OCI-LY1 (cell line): Measurements from ENCODE around the gene TUBB1.
A peak's percentile ranks its signal among the peaks of the same experiment; 100 is the strongest.

Experiments
- H2AFZ ChIP-seq: fragments of 200-600 bp; sonication (generic), shearing (Covaris generic); 2 replicates; pipeline ENCODE4 v1.6.0; 2014; ENCODE audit warnings: antibody characterized with exemption, mild to moderate bottlenecking, low read length
- H3F3A ChIP-seq: fragments of 200-600 bp; sonication (generic), shearing (Covaris generic); 2 replicates; pipeline ENCODE4 v1.6.0; 2014; ENCODE audit warnings: mild to moderate bottlenecking, antibody characterized with exemption, low read length, moderate library complexity; ENCODE audit not compliant: insufficient read depth
- H3K27ac ChIP-seq: fragments of 200-600 bp; sonication (generic); 2 replicates; pipeline ENCODE4 v1.5.1; 2014; ENCODE audit warnings: low read length, mixed run types, mild to moderate bottlenecking, low read depth; ENCODE audit not compliant: poor library complexity, severe bottlenecking
- H3K27me3 ChIP-seq: fragments of 200-600 bp; sonication (generic); 2 replicates; pipeline ENCODE4 v1.6.0; 2014; ENCODE audit warnings: antibody characterized with exemption, mild to moderate bottlenecking, low read length, moderate library complexity; ENCODE audit not compliant: insufficient read depth
- H3K36me3 ChIP-seq: fragments of 200-600 bp; sonication (generic); 2 replicates; pipeline ENCODE4 v1.6.1; 2014; ENCODE audit warnings: mild to moderate bottlenecking, antibody characterized with exemption, low read length, moderate library complexity, mixed read lengths; ENCODE audit not compliant: insufficient read depth
- H3K4me1 ChIP-seq: fragments of 200-600 bp; sonication (generic); 2 replicates; pipeline ENCODE4 v1.5.1; 2014; ENCODE audit warnings: mild to moderate bottlenecking, low read length, moderate library complexity; ENCODE audit not compliant: insufficient read depth, severe bottlenecking
- H3K4me2 ChIP-seq: fragments of 200-600 bp; sonication (generic), shearing (Covaris generic); 2 replicates; pipeline ENCODE4 v1.6.1; 2014; ENCODE audit warnings: low read length
- H3K4me3 ChIP-seq: fragments of 200-600 bp; sonication (generic); 2 replicates; pipeline ENCODE4 v1.5.1; 2014; ENCODE audit warnings: low read length, low read depth, mild to moderate bottlenecking, mixed read lengths; ENCODE audit not compliant: poor library complexity, severe bottlenecking
- H3K79me2 ChIP-seq: fragments of 200-600 bp; shearing (Covaris generic); 2 replicates; pipeline ENCODE4 v1.6.1; 2016; ENCODE audit warnings: mixed run types, low read length, mixed read lengths; ENCODE audit not compliant: insufficient read depth
- H3K9ac ChIP-seq: fragments of 200-600 bp; sonication (generic), shearing (Covaris generic); 2 replicates; pipeline ENCODE4 v1.6.1; 2014; ENCODE audit warnings: mild to moderate bottlenecking, low read length, mixed read lengths
- H3K9me2 ChIP-seq: fragments of 200-600 bp; sonication (generic), shearing (Covaris generic); 2 replicates; pipeline ENCODE4 v1.6.1; 2014; ENCODE audit warnings: low read depth, mild to moderate bottlenecking, low read length, mixed read lengths
- H3K9me3 ChIP-seq: fragments of 200-600 bp; shearing (Covaris generic); 2 replicates; pipeline ENCODE4 v1.6.1; 2014; ENCODE audit warnings: low read length, mixed read lengths
- H4K20me1 ChIP-seq: fragments of 200-600 bp; sonication (generic), shearing (Covaris generic); 2 replicates; pipeline ENCODE4 v1.6.0; 2016; ENCODE audit warnings: mild to moderate bottlenecking, low read length; ENCODE audit not compliant: insufficient read depth
- EZH2 ChIP-seq: fragments of 200-600 bp; sonication (generic), shearing (Covaris generic); IDR thresholded peaks from 2 replicates; pipeline ENCODE4 v1.8.0; 2017; ENCODE audit warnings: borderline replicate concordance, mixed run types, mild to moderate bottlenecking, antibody characterized with exemption, low read length, moderate library complexity, mixed read lengths
- TF ChIP-seq, protein P1 (sequence below): fragments of 200-600 bp; sonication (generic), shearing (Covaris generic); IDR thresholded peaks from 2 replicates; pipeline ENCODE4 v1.5.1; 2017; ENCODE audit warnings: mild to moderate bottlenecking, antibody characterized with exemption, low read length, moderate library complexity, mixed read lengths

The TUBB1 gene

DNA sequence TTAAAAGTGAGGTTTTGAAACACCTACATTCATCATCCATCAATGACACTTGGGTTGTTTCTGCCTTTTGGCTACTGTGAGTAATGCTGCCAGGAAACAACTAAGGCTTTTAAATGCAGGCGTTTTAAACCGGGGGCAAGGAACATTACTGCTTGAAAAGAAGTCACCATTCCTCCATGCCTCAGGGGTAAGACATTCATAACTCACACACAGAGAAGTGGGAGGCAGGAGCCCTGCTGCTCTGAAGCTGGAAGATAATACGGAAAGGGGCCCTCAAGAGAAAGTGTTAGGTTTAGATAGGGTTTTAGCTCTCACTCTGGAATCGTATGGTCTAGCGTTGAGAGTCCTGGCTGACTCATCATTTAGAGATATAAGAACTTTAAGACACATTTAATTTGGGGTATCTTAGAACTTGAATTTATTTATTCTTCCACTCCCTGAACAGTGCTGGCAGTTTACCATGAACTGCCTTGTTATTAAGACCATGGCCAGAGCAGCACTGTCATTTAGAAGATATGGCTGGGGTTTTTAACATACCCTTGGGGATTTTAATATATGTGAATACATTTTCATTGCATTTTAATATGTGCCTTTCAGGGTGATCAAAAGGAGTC is 1.8 kb downstream of the TUBB1 start:
- Histone ChIP-seq H3K27me3 (no peaks in the 10 kb centered on the region), H3F3A (0 out of 2 replicates have a peak, but pooled peaks cover 2% of the 10 kb centered on the region), H2AFZ (no peak overlapping the region), H3K36me3 (peaks cover 39% of the 10 kb centered on the region), H3K9ac (no peak overlapping the region), H3K9me2 (no peaks in the 10 kb centered on the region), H3K79me2 (no peaks in the 10 kb centered on the region), H3K9me3 (no peaks in the 10 kb centered on the region), H3K27ac (peak overlapping the region; percentile 14), H3K4me1 (peaks cover 18% of the 10 kb centered on the region), H3K4me2 (no peak overlapping the region), H3K4me3 (no peak overlapping the region), H4K20me1 (no peaks in the 10 kb centered on the region)
- TF ChIP-seq, protein P1, sequence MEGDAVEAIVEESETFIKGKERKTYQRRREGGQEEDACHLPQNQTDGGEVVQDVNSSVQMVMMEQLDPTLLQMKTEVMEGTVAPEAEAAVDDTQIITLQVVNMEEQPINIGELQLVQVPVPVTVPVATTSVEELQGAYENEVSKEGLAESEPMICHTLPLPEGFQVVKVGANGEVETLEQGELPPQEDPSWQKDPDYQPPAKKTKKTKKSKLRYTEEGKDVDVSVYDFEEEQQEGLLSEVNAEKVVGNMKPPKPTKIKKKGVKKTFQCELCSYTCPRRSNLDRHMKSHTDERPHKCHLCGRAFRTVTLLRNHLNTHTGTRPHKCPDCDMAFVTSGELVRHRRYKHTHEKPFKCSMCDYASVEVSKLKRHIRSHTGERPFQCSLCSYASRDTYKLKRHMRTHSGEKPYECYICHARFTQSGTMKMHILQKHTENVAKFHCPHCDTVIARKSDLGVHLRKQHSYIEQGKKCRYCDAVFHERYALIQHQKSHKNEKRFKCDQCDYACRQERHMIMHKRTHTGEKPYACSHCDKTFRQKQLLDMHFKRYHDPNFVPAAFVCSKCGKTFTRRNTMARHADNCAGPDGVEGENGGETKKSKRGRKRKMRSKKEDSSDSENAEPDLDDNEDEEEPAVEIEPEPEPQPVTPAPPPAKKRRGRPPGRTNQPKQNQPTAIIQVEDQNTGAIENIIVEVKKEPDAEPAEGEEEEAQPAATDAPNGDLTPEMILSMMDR = no peak
- TF ChIP-seq EZH2 = no peak

DNA sequence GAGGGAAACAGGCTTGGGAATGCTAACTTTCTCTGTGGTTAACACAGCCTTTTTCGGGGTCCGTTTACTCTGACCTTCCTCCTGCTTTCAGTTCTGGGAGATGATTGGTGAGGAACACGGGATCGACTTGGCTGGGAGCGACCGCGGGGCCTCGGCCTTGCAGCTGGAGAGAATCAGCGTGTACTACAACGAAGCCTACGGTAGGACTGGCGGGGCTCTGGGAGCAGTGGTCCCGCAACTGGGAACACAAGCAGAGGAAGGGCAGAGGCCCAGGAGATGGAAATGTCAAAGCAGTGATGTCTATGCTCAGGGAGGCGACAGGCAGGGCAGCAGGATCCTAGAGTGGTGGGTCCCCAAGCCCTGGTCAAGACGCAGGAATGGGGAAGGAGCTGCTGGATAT is 3.5 kb downstream of the TUBB1 start:
- no peak overlapping the region for H3K27ac ChIP-seq
- 0 out of 2 replicates have a peak, but pooled peaks cover 7% of the 10 kb centered on the region for H3K79me2 ChIP-seq

DNA sequence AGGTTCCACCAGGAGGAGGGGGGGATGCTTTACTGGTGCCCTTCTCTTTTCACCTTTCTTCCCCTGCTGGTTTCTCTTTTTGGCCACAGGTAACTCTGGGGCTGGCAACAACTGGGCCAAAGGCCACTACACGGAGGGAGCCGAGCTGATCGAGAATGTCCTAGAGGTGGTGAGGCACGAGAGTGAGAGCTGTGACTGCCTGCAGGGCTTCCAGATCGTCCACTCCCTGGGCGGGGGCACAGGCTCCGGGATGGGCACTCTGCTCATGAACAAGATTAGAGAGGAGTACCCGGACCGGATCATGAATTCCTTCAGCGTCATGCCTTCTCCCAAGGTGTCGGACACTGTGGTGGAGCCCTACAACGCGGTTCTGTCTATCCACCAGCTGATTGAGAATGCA is 4.4 kb downstream of the TUBB1 start:
- no peak overlapping the region for H2AFZ ChIP-seq
- H3F3A ChIP-seq = 0 out of 2 replicates have a peak, but pooled peaks cover 4% of the 10 kb centered on the region
- H3K36me3 ChIP-seq = peaks cover 65% of the 10 kb centered on the region
- no peaks in the 10 kb centered on the region for H4K20me1 ChIP-seq
- H3K27me3 ChIP-seq = no peaks in the 10 kb centered on the region
- no peaks in the 10 kb centered on the region for H3K9me3 ChIP-seq
- no peak overlapping the region for H3K9ac ChIP-seq
- H3K9me2 ChIP-seq = no peaks in the 10 kb centered on the region
- no peak overlapping the region for H3K27ac ChIP-seq
- TF ChIP-seq, protein P1 = no peak
- TF ChIP-seq EZH2 = no peak
- peaks cover 4% of the 10 kb centered on the region for H3K4me1 ChIP-seq
- H3K79me2 ChIP-seq = peaks cover 15% of the 10 kb centered on the region
- no peak overlapping the region for H3K4me2 ChIP-seq
- H3K4me3 ChIP-seq = no peak overlapping the region

More for the DNA sequence above, 3.5 kb downstream of the TUBB1 start:
- TF ChIP-seq, protein P1 = no peak
- no peak for TF ChIP-seq EZH2
- H3K4me2 ChIP-seq = no peak overlapping the region
- peaks cover under 1% of the 10 kb centered on the region for H3K4me1 ChIP-seq
- H4K20me1 ChIP-seq = no peaks in the 10 kb centered on the region
- H3K4me3 ChIP-seq = no peak overlapping the region
- H2AFZ ChIP-seq = no peak overlapping the region
- H3K9ac ChIP-seq = no peak overlapping the region
- no peaks in the 10 kb centered on the region for H3K27me3 ChIP-seq
- peaks cover 56% of the 10 kb centered on the region for H3K36me3 ChIP-seq
- 0 out of 2 replicates have a peak, but pooled peaks cover 4% of the 10 kb centered on the region for H3F3A ChIP-seq
- H3K9me3 ChIP-seq = no peaks in the 10 kb centered on the region
- H3K9me2 ChIP-seq = no peaks in the 10 kb centered on the region
